NCI-H345 treated with DMSO at 0.1 percent for 48 hours (cell line): ENCODE results near the gene NEUROG2.

Source experiments
- DNase-seq: peaks from one replicate; lab custom pipeline; 2025; ENCODE audit not compliant: unreplicated experiment; lab: John Stamatoyannopoulos, UW

Gene NEUROG2

GRCh38 chr4:112521123-112522023 lies 5.4 kb upstream of the NEUROG2 start:
- DNase-seq = no peak

- no peak for DNase-seq
Measured at GRCh38 chr4:112520598-112521122, 4.7 kb upstream of the NEUROG2 start.

DNA sequence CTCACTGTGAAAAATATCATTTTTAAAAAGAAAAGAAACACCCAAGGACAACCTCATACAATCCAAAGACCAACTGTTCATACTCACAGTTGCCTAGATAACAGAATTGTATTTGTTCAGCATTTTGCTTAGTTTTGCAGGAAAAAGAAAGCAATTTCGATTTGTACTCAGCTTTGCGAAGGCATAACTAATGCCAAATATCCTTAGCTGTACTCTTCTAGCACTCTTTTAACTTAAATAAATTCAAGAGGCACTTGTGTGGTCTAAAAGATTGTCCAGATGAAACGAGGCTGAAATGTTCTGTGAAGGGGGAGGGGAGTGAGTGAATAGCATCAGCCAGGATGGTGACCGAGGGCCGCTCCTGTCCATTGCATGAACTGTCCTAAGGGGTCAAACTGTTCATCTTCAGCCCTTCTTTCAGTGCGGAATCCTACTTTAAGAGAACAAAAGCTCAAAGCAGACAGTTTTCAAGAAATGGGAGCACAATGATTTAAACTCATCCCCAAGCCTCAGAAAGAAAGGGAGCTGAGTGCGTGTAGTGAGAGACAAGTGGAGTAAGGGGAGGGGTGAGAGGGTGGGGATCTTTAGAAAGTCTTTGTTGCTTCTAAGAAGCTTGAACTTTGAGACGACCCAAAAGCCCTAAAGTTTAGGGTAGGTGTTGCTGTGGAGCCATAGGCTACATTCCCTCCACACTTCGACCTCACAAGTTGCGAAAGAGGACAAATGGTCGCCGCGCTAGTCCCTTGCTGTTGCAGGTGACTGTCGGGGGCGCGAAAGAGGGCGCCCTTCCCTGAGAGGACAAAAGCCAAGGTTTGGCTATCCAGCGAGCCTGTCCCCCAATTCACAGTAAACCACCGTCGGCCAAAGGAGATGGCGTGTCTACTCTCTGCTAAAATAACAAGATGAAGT lies 4.0 kb upstream of the NEUROG2 start:
- DNase-seq = no peak

DNA sequence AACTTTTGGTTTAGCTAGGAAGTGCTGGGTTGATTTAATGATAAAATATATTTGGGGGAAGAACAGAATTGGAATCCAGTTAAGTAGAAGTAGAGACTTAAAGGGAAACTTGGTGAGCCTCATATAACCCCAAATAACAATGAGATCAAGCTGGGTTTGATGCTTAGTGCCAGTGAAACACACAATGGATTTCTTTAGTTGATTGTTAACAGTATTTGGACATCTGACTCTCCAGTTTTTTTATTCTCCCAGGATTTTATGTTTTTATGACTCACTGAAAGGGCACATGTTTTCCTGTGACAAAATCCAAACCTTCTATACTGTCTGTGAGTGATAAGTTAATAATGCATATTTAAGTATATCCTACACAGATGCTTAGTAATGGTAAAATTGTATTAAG lies 2.7 kb upstream of the NEUROG2 start:
- DNase-seq = no peak

DNA sequence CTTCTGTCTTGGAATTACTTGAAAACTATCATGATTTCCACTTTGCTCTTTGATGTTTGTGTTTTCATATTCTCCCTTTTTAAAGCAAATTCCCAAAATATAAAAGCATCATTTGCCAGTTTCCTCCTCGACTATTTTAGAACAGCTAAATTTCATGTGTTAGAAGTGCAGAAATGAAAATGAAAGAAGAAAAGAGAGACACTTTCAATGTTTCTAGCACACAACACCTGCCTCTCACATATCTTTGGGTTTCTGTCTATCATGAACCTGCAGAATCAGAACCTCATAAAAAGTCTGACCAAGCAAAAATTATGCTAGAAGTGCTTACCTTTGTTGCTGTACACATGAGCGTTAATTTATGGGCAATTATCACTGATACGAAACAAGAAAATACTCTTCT lies 1.9 kb upstream of the NEUROG2 start:
- no peak for DNase-seq

DNA sequence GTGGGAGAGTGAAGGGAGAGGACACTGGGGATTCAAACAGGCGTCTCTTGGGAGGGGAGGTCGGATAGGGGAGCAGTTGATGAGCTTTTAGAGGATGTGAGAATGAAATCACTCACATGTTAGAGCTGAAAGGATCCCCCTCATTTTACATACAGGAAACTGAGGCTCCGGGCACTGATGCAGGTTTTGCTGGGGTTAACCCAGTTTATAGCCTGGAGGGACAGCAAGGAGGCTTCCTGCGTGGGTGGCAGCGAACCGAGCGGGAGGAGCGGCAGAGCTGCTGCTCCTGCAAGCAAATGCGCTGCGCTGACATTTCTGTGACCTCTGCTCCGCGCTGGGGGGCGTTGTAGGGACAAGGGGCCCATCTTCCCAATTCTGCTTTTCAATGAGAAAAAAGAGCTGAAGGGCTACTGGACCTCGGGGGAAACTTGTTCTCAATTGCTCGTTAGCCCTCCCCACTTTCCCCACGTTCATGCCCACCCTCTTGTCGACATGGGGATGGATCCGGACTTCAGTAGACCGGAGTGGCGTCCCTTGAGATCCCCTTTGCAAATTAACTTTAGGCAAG lies 1.2 kb upstream of the NEUROG2 start:
- DNase-seq = no peak

DNA sequence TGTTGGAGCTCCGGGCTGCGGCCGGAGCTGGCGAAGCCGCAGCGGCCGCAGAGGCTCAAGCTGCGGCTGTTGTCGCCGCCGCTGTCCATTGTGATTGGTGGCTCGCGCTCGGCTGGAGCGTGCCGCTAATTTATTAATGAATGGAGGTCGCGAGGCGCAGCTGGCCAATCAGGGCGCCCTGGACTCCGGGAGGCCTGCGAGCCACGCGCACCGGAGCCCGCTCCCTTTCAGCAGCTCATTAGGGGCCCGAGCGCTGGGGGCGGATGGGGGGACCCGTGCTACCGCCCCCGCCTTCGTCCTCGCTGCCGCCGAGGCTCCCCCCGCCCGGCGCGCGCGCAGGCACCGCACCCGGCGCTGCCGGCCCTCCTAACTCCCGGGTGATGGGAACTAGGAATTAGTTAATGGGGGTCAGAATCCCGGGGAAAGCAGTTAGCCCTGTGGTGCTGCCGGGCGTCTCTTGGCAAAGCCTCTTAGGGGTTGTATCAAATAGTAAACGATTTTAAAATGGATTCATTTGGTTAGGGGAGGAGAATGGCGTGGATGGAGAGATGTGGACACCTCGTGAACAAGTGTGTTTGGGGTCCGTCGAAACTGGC lies 589 bp upstream of the NEUROG2 start:
- DNase-seq = no peak

DNA sequence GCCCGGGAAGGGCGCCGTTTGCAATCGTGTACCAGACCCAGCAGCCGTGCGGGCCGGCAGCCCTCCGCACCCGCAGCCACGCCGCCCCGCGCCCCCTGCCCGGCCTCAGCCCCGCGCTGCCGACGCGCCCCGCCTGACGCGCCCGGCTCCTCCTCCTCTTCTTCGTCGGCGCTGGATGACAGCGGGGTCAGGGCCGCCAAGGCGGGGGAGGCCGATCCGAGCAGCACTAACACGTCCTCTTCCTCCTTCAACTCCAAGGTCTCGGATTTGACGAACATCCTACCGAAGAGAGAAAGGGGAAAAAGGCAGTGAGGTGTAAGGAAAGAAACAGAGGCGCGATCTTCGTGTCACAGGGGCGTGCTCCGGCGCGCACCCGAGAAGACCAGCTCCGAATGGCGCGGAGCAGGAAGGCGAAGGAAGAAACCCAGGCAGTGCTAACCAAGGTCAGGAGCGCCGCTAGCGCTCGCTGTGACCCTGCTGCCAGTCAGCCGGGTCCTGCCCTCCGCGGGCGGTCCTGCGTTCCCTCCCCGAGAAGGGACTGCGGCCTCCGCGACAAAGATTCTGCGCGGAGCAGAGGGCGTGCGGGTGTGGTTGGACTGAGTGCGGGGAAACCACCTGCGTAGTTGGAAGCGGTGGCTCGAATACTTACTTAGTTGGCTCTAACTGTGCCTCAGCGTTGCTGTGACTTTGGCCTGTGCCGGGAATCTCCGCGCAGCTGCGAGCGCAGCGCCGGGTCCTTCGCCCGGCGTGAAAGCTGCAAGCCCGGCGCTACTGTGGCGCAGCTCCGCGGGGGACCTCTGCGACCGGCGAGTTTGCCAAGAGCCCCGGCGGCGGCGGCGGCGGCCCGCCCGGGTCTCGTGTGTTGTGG lies 548 bp downstream of the NEUROG2 start:
- no peak for DNase-seq

- no peak for DNase-seq
Measured at GRCh38 chr4:112514647-112515197, 1.3 kb downstream of the NEUROG2 start.

DNA sequence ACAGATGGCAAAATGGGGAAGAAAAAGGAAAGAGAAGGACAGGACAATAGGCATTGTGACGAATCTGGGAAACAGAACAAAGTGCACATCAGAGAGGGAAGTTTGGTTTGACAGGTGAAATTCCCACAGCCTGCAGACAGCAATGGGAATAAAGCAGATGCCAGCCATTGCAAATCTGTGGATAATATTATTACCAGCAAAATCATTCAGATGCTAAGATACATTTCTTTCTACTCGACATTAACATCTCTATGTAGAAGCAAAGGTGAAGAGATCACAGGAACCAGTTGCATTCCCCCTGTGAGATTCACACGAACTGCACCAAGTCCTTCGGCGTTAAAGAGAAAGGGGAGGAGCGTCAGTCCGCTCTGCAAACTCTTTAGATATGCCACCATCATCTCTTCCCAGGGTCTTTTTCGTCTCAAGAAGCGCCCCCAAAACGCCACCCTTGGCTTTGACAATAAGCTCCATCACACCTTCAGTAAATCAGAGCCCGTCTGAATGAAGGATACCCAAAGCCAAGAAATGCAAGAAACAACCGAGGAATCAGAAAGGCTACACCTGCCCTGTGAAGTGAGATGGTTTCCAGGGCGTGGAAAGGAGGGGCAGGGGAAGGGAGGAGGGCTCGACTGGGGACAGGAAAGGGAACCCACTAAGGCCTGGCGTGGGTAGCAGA lies 1.9 kb downstream of the NEUROG2 start:
- no peak for DNase-seq

DNA sequence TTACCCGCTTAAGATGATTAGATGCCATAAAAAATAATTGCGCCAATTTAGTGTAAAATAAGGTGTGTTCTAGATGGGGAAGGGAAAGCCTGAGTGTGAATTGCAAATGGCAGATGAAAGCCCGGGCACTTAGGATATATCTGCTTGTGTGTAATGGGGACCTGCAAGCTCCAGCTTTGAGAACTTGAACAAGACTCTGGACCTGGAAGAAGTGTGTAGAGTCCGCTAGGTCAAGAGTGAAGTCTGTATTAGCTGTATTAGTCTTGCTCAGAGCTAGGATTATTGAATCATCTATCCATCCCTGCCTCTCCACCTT lies 4.2 kb downstream of the NEUROG2 start:
- no peak for DNase-seq

DNA sequence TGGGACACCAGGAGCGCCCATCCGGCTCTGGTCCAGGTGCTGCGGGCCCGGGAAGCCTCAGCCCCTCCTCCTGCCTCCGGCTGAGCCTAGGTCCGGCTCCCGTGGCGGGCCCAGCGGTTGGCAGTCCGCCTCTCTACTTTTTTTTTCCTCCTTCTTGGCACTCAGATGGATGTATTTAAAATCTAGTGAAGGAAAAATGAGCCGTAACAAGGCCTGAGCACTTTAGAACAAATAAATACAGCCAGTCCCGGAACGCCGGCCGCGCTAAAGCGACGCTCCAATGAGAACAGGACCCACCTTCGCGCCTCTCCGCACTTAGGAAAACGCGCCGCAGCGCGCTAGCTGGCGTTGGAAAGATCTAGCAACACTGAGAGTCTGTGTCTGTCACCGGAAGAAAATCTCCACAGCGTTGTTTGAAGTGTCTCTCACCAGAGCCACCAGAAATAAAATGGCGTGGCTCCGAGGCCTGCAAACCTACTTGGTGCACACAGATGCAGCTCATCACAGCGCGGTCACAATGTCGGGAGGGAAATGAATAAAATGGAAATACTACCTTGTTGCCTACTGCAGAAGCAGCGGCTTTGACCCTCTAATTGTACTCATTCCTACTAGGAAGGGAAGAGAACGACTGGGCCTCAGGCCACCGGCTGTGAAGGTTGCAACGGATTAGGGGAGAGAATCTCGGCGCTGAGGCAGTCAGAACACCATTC lies 4.7 kb downstream of the NEUROG2 start:
- DNase-seq = no peak

DNA sequence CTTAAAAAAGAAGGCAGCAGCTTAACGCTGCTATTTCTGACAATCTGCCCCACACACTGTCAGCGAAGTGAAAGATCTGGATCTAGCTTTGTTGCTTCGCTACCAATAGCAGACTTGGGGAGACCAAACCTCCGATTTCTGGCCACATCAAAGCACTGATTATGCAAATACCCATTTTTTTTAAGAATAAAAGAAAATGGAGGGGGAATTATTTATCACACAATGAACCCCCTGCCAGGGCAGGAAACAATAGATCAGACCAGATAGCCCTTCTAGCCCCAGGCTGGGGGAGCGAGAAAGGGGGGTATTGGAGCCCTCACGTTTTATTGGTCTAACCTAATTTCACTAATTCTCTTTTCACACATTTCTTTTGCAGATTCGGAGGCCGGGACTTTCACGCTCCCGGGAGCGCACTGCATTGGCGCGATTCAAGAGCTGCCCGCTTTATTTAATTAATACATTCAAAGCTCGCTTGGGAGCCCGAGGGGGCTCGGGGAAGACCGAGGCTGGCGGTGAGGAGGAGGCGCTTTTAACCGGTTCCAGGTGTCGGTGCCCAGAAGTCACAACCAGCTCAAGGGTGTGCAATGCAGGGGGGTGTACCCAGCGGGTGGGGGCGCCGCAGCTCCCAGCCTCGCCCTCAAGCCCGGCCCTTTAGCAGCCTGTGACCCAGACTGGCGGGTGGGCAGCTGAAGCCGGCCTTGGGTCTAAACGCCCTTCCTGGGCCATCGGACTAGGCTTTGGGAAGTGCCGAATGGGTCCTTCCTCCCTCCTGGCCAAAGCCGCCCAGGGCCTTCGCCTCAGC lies 5.5 kb downstream of the NEUROG2 start:
- no peak for DNase-seq

DNA sequence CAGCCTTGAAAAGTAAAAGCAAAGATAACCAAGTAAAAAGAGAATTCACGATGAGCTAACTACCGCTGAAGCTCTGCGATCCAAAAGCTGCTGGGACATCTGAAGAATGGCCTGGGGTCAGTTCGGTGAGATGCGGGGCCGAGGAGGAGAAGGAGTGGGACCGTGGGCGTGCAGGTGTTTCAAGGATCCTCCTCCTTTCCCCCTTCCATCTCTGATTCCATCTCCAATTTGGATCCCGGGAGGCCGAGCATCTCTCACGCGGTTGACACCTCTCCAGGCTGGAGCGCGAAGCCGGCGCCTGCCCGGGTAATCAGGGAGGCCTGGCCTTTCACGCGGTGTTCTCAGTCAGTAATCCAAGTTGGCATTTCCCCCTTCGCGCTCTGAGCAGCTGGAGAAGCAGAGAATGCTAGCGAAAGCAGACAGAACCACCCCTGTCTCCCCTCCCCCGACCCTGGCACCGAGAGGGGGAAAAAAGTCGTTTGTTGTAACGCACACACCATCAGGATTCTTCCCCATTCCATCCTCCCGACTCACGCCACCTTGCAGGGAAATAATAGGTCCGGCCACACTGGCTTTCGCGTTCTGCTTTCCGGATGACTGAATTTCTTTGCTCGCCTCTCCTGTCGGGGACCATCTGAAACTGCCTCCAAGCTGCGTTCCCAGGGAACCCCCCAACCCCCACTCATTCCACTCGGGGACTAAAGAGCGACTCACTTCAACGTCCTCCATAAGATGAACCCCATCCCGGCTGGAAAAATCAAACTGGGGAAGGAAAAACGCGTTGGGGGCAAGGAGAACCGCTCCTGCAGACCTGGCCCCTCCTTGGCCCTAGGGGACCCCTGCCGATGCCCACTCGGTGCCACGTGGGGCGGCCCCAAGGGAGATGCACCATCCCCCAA lies 6.5 kb downstream of the NEUROG2 start:
- DNase-seq = no peak

DNA sequence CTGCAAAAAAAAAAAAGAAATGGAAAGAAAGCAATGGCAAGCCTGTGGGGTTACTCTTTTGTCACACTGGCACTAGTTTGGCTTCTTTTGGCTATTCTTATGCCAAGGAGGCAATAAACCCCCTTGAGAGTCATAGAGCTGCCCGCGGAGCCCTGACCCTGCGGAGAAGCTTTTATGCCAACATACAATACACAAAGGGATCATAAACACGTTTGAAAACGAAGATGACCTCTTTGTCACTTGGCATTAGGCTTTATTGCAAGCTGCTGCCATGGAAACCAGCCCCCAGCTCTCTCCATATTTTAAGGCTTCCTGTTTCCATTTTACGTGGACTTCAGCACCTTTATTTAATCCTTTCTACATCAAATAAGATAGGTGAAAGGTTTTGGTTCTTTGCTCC lies 7.6 kb downstream of the NEUROG2 start:
- DNase-seq = no peak

DNA sequence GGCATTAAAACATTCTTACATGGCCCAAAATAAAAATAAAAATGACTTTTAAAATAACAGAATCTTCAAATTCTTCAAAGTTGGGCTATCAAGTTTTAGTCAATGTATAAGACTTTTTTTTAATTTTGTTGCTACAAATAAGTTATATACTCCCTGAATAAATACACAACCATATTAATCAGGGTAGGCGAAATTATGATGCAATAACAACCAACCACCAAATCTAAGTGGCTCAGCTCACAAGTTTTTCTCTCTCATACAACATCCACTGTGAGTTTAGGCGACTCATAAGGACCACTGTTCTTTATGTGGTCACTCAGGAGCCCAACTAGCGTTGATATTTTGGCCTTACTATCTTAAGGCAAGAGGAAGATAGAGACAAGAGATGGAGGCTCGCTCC lies 11.2 kb downstream of the NEUROG2 start:
- no peak for DNase-seq

DNA sequence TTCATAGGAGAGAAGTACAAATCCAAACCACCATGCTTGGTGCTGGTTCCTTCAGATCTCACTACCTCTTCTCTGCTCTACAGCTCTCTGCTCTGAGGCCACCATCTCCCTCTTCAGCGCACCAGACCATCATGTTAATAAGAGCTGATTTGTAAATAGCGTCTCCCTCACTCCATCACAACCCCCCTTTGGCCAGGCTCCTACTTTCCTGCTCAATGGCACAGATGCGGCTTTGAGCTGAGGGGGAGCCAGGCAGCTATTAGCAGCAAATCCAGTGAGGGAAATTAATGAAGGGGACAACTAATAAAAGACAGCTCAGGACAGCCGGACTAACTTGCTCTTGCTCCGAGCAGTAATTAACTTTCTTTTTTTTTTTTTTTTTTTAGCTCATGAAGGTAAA lies 13.1 kb downstream of the NEUROG2 start:
- DNase-seq = no peak
